ENCODE results near the gene SNX32. TPM values are rescaled to one million over a fixed set of nuclear protein-coding genes. Genes with fewer than 3 reads are reported as not detected.

Gene SNX32
- total and polyA plus RNA-seq, 9 of the 15 experiments (the other 6 are each of a cell fraction or from before 2014, with no cell fraction given): 0.03 TPM; not detected in 7

DNA sequence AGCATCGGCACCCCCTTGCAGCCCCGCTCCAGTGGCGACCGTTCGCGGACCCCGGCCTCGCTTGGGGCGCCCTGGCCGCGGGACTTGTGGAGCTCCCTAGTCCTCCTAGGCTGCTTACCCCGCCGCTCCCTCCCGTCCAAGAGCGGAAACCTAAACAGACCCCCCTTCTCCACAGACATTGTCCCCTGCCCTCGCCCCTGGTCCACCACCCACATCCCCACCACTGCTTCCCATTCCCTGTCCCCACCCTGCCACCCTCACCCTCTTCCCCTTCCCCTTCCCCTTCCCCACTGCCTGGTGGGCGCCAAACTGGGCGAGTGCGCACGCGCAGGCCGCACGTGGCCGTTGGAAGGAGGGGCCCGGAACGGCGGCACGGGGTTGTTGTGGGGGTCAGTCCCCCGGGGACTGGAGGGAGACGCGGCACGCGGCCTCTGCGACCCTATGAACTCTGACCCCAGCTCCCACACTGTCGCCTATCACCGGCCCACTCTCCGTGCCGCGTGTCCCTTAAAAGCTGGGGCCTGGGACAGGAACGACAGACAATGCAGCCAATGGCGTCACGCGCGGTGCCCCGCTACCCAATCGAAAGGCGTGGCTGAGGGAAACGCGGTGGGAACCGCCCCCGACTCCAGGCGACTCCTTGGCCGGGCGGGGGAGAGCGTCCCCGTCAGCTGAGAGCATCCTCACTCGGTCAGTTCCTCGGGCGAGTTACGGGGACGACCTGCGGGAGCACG is at the start of gene SNX32 (continued):
- TF ChIP-seq, protein P1, sequence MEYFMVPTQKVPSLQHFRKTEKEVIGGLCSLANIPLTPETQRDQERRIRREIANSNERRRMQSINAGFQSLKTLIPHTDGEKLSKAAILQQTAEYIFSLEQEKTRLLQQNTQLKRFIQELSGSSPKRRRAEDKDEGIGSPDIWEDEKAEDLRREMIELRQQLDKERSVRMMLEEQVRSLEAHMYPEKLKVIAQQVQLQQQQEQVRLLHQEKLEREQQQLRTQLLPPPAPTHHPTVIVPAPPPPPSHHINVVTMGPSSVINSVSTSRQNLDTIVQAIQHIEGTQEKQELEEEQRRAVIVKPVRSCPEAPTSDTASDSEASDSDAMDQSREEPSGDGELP (CRISPR knock-in tag; IDR thresholded peaks at IDR 0.05; ENCODE audit: borderline replicate concordance): peak; percentile 85; the same call in 1 of the 2 replicates
- TF ChIP-seq GTF2A2 (tag; IDR thresholded peaks at IDR 0.05) (no peak), MTA1 (IDR thresholded peaks at IDR 0.05; ENCODE audit: borderline replicate concordance) (no peak), GTF2E2 (tag; IDR thresholded peaks at IDR 0.05) (no peak), CREBBP (IDR thresholded peaks at IDR 0.05; ENCODE audit: low read depth, low read length) (no peak), RAD21 (CRISPR knock-in tag; conservative IDR thresholded peaks at IDR 0.05 in 1 of 2, IDR thresholded peaks at IDR 0.05 in 1 of 2) (no peak), FOXM1 (IDR thresholded peaks at IDR 0.05; ENCODE audit: low read depth) (peak; percentile 58; the same call in 1 of the 2 replicates), FOXM1 (CRISPR knock-in tag; IDR thresholded peaks at IDR 0.05; ENCODE audit: low read depth) (no peak), MCM3 (IDR thresholded peaks at IDR 0.05) (no peak), EP300 (IDR thresholded peaks at IDR 0.05; ENCODE audit: low read length) (no peak), CXXC5 (CRISPR knock-in tag; IDR thresholded peaks at IDR 0.05) (0 out of 2 replicates have a peak, but pooled peaks have one; percentile 10), SAFB2 (IDR thresholded peaks at IDR 0.05; ENCODE audit: borderline replicate concordance, low read depth, low read length, severe bottlenecking) (no peak), ZNF324 (CRISPR knock-in tag; IDR thresholded peaks at IDR 0.05) (no peak), ZNF124 (CRISPR knock-in tag; IDR thresholded peaks at IDR 0.05) (no peak), DPF2 (IDR thresholded peaks at IDR 0.05) (no peak), CAMTA2 (CRISPR knock-in tag; conservative IDR thresholded peaks at IDR 0.05) (no peak), NR2C1 (IDR thresholded peaks at IDR 0.05) (peak; percentile 73), NR2C1 (tag; IDR thresholded peaks at IDR 0.05) (0 out of 2 replicates have a peak, but pooled peaks have one; percentile 10), MAFG (tag; conservative IDR thresholded peaks at IDR 0.05) (no peak), CHCHD3 (CRISPR knock-in tag; IDR thresholded peaks at IDR 0.05) (no peak)
- TF ChIP-seq, protein P2, sequence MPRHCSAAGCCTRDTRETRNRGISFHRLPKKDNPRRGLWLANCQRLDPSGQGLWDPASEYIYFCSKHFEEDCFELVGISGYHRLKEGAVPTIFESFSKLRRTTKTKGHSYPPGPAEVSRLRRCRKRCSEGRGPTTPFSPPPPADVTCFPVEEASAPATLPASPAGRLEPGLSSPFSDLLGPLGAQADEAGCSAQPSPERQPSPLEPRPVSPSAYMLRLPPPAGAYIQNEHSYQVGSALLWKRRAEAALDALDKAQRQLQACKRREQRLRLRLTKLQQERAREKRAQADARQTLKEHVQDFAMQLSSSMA (CRISPR knock-in tag; IDR thresholded peaks at IDR 0.05): no peak
- TF ChIP-seq, protein P3, sequence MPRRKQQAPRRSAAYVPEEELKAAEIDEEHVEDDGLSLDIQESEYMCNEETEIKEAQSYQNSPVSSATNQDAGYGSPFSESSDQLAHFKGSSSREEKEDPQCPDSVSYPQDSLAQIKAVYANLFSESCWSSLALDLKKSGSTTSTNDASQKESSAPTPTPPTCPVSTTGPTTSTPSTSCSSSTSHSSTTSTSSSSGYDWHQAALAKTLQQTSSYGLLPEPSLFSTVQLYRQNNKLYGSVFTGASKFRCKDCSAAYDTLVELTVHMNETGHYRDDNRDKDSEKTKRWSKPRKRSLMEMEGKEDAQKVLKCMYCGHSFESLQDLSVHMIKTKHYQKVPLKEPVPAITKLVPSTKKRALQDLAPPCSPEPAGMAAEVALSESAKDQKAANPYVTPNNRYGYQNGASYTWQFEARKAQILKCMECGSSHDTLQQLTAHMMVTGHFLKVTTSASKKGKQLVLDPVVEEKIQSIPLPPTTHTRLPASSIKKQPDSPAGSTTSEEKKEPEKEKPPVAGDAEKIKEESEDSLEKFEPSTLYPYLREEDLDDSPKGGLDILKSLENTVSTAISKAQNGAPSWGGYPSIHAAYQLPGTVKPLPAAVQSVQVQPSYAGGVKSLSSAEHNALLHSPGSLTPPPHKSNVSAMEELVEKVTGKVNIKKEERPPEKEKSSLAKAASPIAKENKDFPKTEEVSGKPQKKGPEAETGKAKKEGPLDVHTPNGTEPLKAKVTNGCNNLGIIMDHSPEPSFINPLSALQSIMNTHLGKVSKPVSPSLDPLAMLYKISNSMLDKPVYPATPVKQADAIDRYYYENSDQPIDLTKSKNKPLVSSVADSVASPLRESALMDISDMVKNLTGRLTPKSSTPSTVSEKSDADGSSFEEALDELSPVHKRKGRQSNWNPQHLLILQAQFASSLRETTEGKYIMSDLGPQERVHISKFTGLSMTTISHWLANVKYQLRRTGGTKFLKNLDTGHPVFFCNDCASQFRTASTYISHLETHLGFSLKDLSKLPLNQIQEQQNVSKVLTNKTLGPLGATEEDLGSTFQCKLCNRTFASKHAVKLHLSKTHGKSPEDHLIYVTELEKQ (CRISPR knock-in tag; IDR thresholded peaks at IDR 0.05): no peak
- TF ChIP-seq, protein P4, sequence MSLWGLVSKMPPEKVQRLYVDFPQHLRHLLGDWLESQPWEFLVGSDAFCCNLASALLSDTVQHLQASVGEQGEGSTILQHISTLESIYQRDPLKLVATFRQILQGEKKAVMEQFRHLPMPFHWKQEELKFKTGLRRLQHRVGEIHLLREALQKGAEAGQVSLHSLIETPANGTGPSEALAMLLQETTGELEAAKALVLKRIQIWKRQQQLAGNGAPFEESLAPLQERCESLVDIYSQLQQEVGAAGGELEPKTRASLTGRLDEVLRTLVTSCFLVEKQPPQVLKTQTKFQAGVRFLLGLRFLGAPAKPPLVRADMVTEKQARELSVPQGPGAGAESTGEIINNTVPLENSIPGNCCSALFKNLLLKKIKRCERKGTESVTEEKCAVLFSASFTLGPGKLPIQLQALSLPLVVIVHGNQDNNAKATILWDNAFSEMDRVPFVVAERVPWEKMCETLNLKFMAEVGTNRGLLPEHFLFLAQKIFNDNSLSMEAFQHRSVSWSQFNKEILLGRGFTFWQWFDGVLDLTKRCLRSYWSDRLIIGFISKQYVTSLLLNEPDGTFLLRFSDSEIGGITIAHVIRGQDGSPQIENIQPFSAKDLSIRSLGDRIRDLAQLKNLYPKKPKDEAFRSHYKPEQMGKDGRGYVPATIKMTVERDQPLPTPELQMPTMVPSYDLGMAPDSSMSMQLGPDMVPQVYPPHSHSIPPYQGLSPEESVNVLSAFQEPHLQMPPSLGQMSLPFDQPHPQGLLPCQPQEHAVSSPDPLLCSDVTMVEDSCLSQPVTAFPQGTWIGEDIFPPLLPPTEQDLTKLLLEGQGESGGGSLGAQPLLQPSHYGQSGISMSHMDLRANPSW (CRISPR knock-in tag; IDR thresholded peaks at IDR 0.05): no peak
